ENCODE data around the gene ZSCAN22. TPM values are rescaled to one million over a fixed set of nuclear protein-coding genes. Genes with fewer than 3 reads are reported as not detected.
A peak's percentile ranks its signal among the peaks of the same experiment; 100 is the strongest.

ZSCAN22 gene
- total RNA-seq, 1 experiment from 2014 or later, result 4.0 TPM

GRCh38 chr19:58380037-58380661, 53.4 kb downstream of the ZSCAN22 start:
- no peaks in the 10 kb centered on the region for H3K27me3 ChIP-seq (ENCODE audit: low read length)
- H3K4me2 ChIP-seq (ENCODE audit: low read length), result peak overlapping the region; percentile 92
- POLR2A ChIA-PET (ENCODE audit: unreplicated experiment), result no interaction called here
- H4K20me1 ChIP-seq (ENCODE audit: low read length), result no peaks in the 10 kb centered on the region
- H3K27ac ChIP-seq (ENCODE audit: low read length), result peak overlapping the region; percentile 73; the same call in 1 of the 2 replicates
- H3F3A ChIP-seq (ENCODE audit: low read length, unreplicated experiment), result no peaks in the 10 kb centered on the region
- H3K4me1 ChIP-seq (ENCODE audit: insufficient read depth, low read length), result peaks cover 15% of the 10 kb centered on the region
- DNase-seq, result no peak
- intact Hi-C loops (cut with micrococcal nuclease), result loop anchor here (1.0 to 2.0 kb wide), 3 partner anchors 53 to 75 kb away; partner anchors contain the start of genes ERVK3-1 and ZNF324B
- peak overlapping the region; percentile 90 for H3K9ac ChIP-seq (ENCODE audit: low read length)
- peak overlapping the region; percentile 79 for H3K4me3 ChIP-seq (ENCODE audit: low read length)
- H3K36me3 ChIP-seq (ENCODE audit: low read depth, low read length), result no peaks in the 10 kb centered on the region
- H2AFZ ChIP-seq (ENCODE audit: low read length), result peak overlapping the region; percentile 71
- peaks cover 14% of the 10 kb centered on the region for H3K79me2 ChIP-seq (ENCODE audit: low read length)
- H3K9me2 ChIP-seq (replicated peaks; ENCODE audit: low read length), result no peaks in the 10 kb centered on the region
- no peaks in the 10 kb centered on the region for H3K9me3 ChIP-seq (ENCODE audit: low read length)
- ATAC-seq, result peak; percentile 1
- TF ChIP-seq EZH2 (IDR thresholded peaks at IDR 0.05; ENCODE audit: low read length, unreplicated experiment), result no peak
- no peak for TF ChIP-seq CTCF (conservative IDR thresholded peaks at IDR 0.05; ENCODE audit: low read depth, low read length)
- TF ChIP-seq EZH2phosphoT487 (IDR thresholded peaks at IDR 0.05; ENCODE audit: borderline replicate concordance, low read length), result no peak
- CTCF ChIA-PET, result interaction anchor here (0.6 kb wide), 1 partner anchor 23 kb away, joined by 3 read pairs; no protein-coding TSS in a partner anchor
- TSS peak; percentile 27 for BruUV-seq (replicated peaks)

GRCh38 chr19:58380662-58381459, 54.1 kb downstream of the ZSCAN22 start, which contains the start of gene ZNF837:
ZNF837 (minus strand) TSS chr19:58381030; CDS start chr19:58369332, 11,698 bp downstream.
- ChIA-PET CTCF (interaction anchor here (1.1 kb wide), 1 partner anchor 139 kb away, joined by 9 read pairs; the partner anchor contains the start of gene ZBTB45), POLR2A (ENCODE audit: unreplicated experiment) (interaction anchor here (0.7 kb wide), 1 partner anchor 21 kb away, joined by 6 read pairs; no protein-coding TSS in a partner anchor)
- no peaks in the 10 kb centered on the region for H3K36me3 ChIP-seq (ENCODE audit: low read depth, low read length)
- H3F3A ChIP-seq (ENCODE audit: low read length, unreplicated experiment), result no peaks in the 10 kb centered on the region
- BruUV-seq (replicated peaks), result no TSS peak
- H3K4me2 ChIP-seq (ENCODE audit: low read length), result peak within 1 kb of the TSS; percentile 92
- peak within 1 kb of the TSS; percentile 79 for H3K4me3 ChIP-seq (ENCODE audit: low read length)
- H4K20me1 ChIP-seq (ENCODE audit: low read length), result no peaks in the 10 kb centered on the region
- DNase-seq, result peak; percentile 100
- peak within 1 kb of the TSS; percentile 90 for H3K9ac ChIP-seq (ENCODE audit: low read length)
- ATAC-seq, result peak; percentile 91
- H3K27ac ChIP-seq (ENCODE audit: low read length), result peak within 1 kb of the TSS; percentile 73
- peak within 1 kb of the TSS; percentile 71 for H2AFZ ChIP-seq (ENCODE audit: low read length)
- H3K27me3 ChIP-seq (ENCODE audit: low read length), result no peaks in the 10 kb centered on the region
- H3K9me2 ChIP-seq (replicated peaks; ENCODE audit: low read length), result no peaks in the 10 kb centered on the region
- peaks cover 21% of the 10 kb centered on the region for H3K79me2 ChIP-seq (ENCODE audit: low read length)
- peaks cover 19% of the 10 kb centered on the region for H3K4me1 ChIP-seq (ENCODE audit: insufficient read depth, low read length)
- no peaks in the 10 kb centered on the region for H3K9me3 ChIP-seq (ENCODE audit: low read length)
- TF ChIP-seq EZH2 (IDR thresholded peaks at IDR 0.05; ENCODE audit: low read length, unreplicated experiment) (no peak), CTCF (conservative IDR thresholded peaks at IDR 0.05; ENCODE audit: low read depth, low read length) (no peak), EZH2phosphoT487 (IDR thresholded peaks at IDR 0.05; ENCODE audit: borderline replicate concordance, low read length) (no peak)
- intact Hi-C loops (cut with micrococcal nuclease), result loop anchor here (1.0 to 2.0 kb wide), 4 partner anchors 19 to 76 kb away; partner anchors contain the start of genes ERVK3-1, ZNF324B and ZNF497

Measured in PC-3 (cell line).